OCI-LY7 (cell line): ENCODE results near the gene XKR7.

Experiments used
- CTCF ChIP-seq: fragments of 200-600 bp; sonication (generic); conservative IDR thresholded peaks from 2 replicates; pipeline ENCODE4 v1.5.1; 2014; ENCODE audit warnings: mild to moderate bottlenecking, antibody characterized with exemption, low read length, moderate library complexity, mixed read lengths
- EZH2phosphoT487 ChIP-seq: fragments of 200-600 bp; sonication (generic); IDR thresholded peaks from 2 replicates; pipeline ENCODE4 v1.6.1; 2018; ENCODE audit warnings: low read depth, borderline replicate concordance, mild to moderate bottlenecking, mixed run types, antibody characterized with exemption, low read length, moderate library complexity, mixed read lengths

GRCh38 chr20:31992086-31992485, 24.1 kb downstream of the XKR7 start:
- TF ChIP-seq CTCF, result no peak
- TF ChIP-seq EZH2phosphoT487, result no peak
